Psoas muscle (tissue), 8 donors: ENCODE data around the gene ESAM. TPM values are rescaled to one million over a fixed set of nuclear protein-coding genes. Genes with fewer than 3 reads are reported as not detected.
A peak's percentile ranks its signal among the peaks of the same experiment; 100 is the strongest.

Experiments used
- ATAC-seq, 4 donors: fragments of 200-7000 bp; cut with Tn5 transposase; one replicate each; pipeline ENCODE4 v1.9.1; 2020; ENCODE audit warnings: moderate library complexity in 3 of 4, mild to moderate bottlenecking in 2 of 4
- DNase-seq, 2 donors: peaks; one replicate each; pipeline ENCODE4 v3.0.0-alpha.2; 2020
- H3K27ac ChIP-seq: fragments of 200-600 bp; one replicate; pipeline ENCODE4 v1.8.0; 2022
- H3K27me3 ChIP-seq, 3 donors: fragments of 200-600 bp in 1 of 3; one replicate each; pipeline versions ENCODE4 v1.6.1 to v1.8.0; 2013 to 2022; ENCODE audit warnings: low read length in 2 of 3, mild to moderate bottlenecking in 2 of 3, moderate library complexity in 1 of 3; ENCODE audit not compliant: insufficient read depth in 3 of 3
- H3K36me3 ChIP-seq, 2 donors: fragments of 200-600 bp in 1 of 2; one replicate each; pipeline versions ENCODE4 v1.6.1 to v1.8.0; 2013 to 2022; ENCODE audit warnings: low read depth in 1 of 2, mild to moderate bottlenecking in 1 of 2, moderate library complexity in 1 of 2; ENCODE audit not compliant: insufficient read depth in 1 of 2
- H3K4me1 ChIP-seq: fragments of 200-600 bp; one replicate; pipeline ENCODE4 v1.8.0; 2022
- H3K4me3 ChIP-seq: fragments of 200-600 bp; one replicate; pipeline ENCODE4 v1.8.0; 2022; ENCODE audit warnings: mild to moderate bottlenecking
- H3K9me3 ChIP-seq: fragments of 200-600 bp; one replicate; pipeline ENCODE4 v1.8.0; 2022
- WGBS, 3 donors: extraction: QIAGEN DNeasy Blood & Tissue Kit; methylation state at CpG; one replicate each; pipeline versions ENCODE4 v1.1.6 to v1.1.7; 2013; 5-methylcytosine and 5-hydroxymethylcytosine counted together
- intact Hi-C, 2 donors: fragments of 100-400 bp; cut with DNase I; formaldehyde crosslinking; loops; one replicate each; pipeline versions ENCODE4 v1.11.0 to v1.14.2; 2022
- polyA plus RNA-seq, 3 donors: library from polyadenylated mRNA; stranded (reverse); fragments of 200-250 nt; gene quantifications; one replicate each; pipeline ENCODE4 v1.2.3, GENCODE V29; 2013
- total RNA-seq, 4 donors: library from RNA; stranded (reverse); fragmentation: NEBNext Ultra II Directional in 2 of 4; extraction: Animal tissue kit (Norgen Biotek cat#: 25700) in 2 of 4; gene quantifications; one replicate each; pipeline versions ENCODE4 v1.2.1 to v1.2.4, GENCODE V29; 2021 to 2023
- TF ChIP-seq, protein P1 (sequence below): fragments of 200-600 bp; IDR thresholded peaks from one replicate; pipeline ENCODE4 v1.8.0; 2022; ENCODE audit warnings: antibody characterized with exemption
- donor health status: healthy with polysubstance abuse.
- donor health status: DM: no; HTN: no; CAD: no; lungs with moderate emphysema.
- donor health status: Bipolar disorder and iron deficiency.
- donor health status: healthy.
- donor health status: DM: yes; HTN: yes; CAD: no.
- donor health status: DM: no; HTN: no; CAD: no.
- donor health status: DM: no; HTN: no; CAD: no.
- donor health status: DM: yes; HTN: yes; CAD: no.

Gene ESAM
- total and polyA plus RNA-seq, 7 donors, result 18.4 to 37.2 (median 27.9) TPM

DNA sequence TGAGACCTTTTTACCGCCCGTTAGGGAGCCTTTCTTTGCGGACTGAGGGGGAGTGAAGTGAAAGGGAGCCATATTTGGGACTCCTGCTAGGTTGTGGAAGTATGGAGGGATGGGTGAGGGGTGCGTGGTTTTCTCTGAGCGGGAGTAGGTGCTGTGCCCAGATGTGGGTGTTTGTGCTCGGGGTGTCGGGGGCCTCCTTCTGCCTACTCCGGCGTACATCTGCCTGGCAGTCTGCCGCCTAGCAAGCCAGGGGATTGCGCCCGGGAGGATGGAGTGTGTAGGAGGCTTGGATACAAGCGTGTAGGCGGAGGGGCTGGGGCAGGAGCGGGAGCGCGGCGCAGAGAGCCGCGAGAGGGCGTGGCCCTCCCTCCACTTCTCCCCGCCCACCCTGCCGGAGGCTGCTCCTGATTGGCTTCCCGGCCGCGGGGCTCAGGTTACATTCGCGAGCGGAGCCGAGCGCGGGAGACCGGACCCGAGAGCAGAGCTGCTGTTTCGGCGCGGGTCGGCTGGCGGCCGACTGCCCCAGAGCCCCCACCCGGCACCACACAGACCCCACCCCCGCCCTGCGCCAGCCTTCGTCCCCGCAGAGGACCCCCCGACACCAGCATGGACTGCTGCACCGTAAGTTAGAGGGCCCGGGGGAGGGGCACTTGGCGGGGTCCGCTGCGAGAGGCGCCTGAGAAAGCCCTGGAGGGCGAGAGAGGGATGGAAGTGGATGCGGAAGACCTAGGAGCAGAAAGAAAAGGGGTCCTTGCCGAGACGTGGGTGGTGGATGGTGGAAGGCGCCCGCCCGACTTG is 22.4 kb downstream of the ESAM start, which contains the start of gene NRGN:
Gene NRGN, plus strand, starts transcription at position 464 of the 798 bp plus-strand sequence. Its CDS starts 143 bp downstream, at position 607.
- TF ChIP-seq, protein P1, sequence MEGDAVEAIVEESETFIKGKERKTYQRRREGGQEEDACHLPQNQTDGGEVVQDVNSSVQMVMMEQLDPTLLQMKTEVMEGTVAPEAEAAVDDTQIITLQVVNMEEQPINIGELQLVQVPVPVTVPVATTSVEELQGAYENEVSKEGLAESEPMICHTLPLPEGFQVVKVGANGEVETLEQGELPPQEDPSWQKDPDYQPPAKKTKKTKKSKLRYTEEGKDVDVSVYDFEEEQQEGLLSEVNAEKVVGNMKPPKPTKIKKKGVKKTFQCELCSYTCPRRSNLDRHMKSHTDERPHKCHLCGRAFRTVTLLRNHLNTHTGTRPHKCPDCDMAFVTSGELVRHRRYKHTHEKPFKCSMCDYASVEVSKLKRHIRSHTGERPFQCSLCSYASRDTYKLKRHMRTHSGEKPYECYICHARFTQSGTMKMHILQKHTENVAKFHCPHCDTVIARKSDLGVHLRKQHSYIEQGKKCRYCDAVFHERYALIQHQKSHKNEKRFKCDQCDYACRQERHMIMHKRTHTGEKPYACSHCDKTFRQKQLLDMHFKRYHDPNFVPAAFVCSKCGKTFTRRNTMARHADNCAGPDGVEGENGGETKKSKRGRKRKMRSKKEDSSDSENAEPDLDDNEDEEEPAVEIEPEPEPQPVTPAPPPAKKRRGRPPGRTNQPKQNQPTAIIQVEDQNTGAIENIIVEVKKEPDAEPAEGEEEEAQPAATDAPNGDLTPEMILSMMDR, result no peak
- Histone ChIP-seq H3K27me3 (peaks cover 0 to 41% (median 4%) of the 10 kb centered on the region in 3 donors), H3K4me1 (peaks cover 4% of the 10 kb centered on the region), H3K4me3 (peak within 1 kb of the TSS; percentile 68), H3K36me3 (no peaks in the 10 kb centered on the region), H3K9me3 (no peaks in the 10 kb centered on the region), H3K27ac (no peak within 1 kb of the TSS)
- intact Hi-C loops, result no loop called here
- peak; percentile 91 to 93 for DNase-seq
- ATAC-seq, result peak; percentile 96 to 100 (median 99)
- WGBS, 3 donors, result 1 to 3% (median 2%) methylated on average over 38 to 59 of the region's 59 CpGs

DNA sequence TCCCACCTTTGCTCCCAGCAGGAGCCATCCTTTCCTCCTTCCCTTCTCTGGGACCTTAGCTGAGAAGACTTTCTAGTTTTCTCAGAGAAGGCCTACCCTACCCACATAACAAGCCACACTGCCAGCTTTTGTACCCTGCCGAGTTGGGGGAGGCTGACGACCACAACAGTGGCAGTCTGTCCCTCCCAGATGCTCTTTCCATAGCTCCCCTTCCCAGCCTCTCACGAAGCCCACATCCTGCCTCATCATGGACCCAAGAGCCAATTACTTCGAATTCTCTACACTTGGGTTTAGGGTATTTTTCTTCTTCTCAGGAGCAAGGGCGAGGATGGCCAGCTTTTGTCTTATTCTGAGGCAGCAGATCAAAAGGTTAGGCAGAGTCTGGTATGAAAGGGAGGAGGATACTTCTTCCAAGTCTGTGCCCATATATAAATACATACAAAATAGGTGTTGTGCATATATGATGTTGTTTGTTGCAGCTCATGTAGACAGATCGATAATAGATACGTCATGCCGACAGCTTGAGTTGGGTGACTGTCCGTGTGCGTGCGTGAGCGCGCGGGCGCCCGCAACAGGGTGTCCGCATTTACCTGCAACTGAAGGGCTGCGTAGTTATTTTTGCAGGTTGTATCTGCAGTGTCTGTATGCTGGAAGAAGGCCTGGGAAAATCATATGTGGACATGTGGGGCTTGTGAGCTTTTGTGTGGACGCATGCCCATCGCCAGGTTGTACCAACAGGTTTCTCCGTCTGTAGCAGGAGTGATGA is 23.2 kb downstream of the ESAM start:
- intact Hi-C loops, result no loop called here
- peaks cover 4% of the 10 kb centered on the region for H3K4me1 ChIP-seq
- H3K4me3 ChIP-seq, result peak overlapping the region; percentile 68
- TF ChIP-seq, protein P1, result no peak
- peaks cover 0 to 33% (median 4%) of the 10 kb centered on the region in 3 donors for H3K27me3 ChIP-seq
- no peaks in the 10 kb centered on the region for H3K36me3 ChIP-seq
- ATAC-seq, result no peak
- WGBS, 3 donors, result 76 to 80% (median 79%) methylated on average over 21 of the region's 21 CpGs
- H3K27ac ChIP-seq, result no peak overlapping the region
- no peaks in the 10 kb centered on the region for H3K9me3 ChIP-seq
- no peak for DNase-seq

DNA sequence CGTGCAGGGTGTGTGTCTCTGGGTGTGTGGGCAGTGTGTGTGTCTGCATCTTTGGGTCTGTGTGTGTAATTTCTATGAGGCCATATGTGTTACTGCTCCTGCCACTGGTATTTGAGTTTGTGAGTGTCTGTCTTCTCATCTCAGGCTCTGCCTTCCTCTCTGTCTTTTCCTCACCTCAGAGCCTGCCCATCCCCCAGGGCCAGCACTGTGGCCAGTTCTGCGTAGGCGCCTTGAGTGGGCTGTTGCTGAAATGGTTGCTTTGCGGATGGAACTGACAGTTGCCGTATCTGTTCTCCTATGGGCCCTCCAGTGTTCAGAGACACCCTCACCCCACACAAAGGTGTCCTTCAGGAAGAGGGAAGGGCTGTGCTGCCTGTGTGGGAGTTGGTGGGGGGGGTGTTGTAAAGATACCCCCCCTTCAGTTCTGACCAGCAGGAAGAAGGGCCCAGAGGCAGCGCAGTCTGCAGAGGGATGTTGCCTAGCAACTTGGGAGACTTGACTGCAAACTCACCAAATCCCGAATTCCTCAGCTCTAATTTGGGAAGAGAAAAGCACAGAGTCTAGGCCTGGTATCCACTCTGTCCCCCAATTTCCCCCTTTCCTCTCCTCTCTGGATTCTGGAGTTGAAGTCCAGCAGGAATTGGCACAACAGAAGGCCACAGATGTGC is 24.3 kb downstream of the ESAM start:
- WGBS, 3 donors, result 71 to 81% (median 75%) methylated on average over 7 of the region's 7 CpGs
- ATAC-seq, result no peak
- peaks cover 4% of the 10 kb centered on the region for H3K4me1 ChIP-seq
- H3K9me3 ChIP-seq, result no peaks in the 10 kb centered on the region
- no peak overlapping the region for H3K27ac ChIP-seq
- peaks cover 0 to 28% (median 4%) of the 10 kb centered on the region in 3 donors for H3K27me3 ChIP-seq
- intact Hi-C loops, result no loop called here
- TF ChIP-seq, protein P1, result no peak
- DNase-seq, result no peak
- H3K4me3 ChIP-seq, result no peak overlapping the region
- no peaks in the 10 kb centered on the region for H3K36me3 ChIP-seq

DNA sequence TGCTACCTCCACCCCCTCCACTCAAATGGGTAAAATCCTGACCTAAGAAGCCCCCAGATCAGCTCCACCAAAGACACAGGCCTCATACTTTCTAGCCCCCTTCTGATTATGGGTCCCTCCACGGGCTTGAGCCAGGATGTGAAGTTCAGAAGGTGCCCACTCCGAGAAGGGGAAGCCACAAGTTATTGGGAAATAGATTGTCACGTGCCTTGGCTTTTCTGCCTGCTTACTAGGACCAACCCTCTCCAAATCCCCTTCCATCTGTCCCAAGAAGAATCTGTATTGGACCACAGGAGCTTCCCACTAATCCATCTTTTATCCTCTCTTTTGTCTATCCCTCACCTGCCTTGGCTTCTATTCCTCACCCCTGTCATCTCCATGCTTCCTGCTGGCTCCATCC is 25.4 kb downstream of the ESAM start:
- intact Hi-C loops, result no loop called here
- no peaks in the 10 kb centered on the region for H3K36me3 ChIP-seq
- TF ChIP-seq, protein P1, result no peak
- DNase-seq, result no peak
- H3K27me3 ChIP-seq, result peaks cover 0 to 28% (median 4%) of the 10 kb centered on the region in 3 donors
- no peak overlapping the region for H3K4me3 ChIP-seq
- no peaks in the 10 kb centered on the region for H3K9me3 ChIP-seq
- 42 to 54% (median 44%) methylated on average over 3 of the region's 3 CpGs for WGBS, 3 donors
- H3K27ac ChIP-seq, result no peak overlapping the region
- ATAC-seq, result no peak
- peaks cover 4% of the 10 kb centered on the region for H3K4me1 ChIP-seq
